A549 (cell line): ENCODE results near the gene RBM3. TPM values are rescaled to one million over a fixed set of nuclear protein-coding genes. Genes with fewer than 3 reads are reported as not detected.

Source experiments
- ATAC-seq, 2 experiments: fragments of 200-7000 bp in 1 of 2; fragments of >200 bp in 1 of 2; cut with Nextera tagmentation in 1 of 2; cut with Tn5 transposase in 1 of 2; 3 replicates each; pipeline versions ENCODE4 v1.8.0 to v1.9.1; 2018 to 2020; ENCODE audit warnings: mild to moderate bottlenecking in 1 of 2, moderate library complexity in 1 of 2
- CTCF ChIA-PET: fragments of 300-600 bp; sonication (Branson Sonifier 250); formaldehyde crosslinking; extraction: SDS; loops from one replicate; lab custom pipeline; 2021; ENCODE audit warnings: antibody characterized with exemption, inconsistent platforms; lab: Yijun Ruan, JAX
- POLR2A ChIA-PET: fragments of 350-600 bp; formaldehyde crosslinking; extraction: SDS; loops from one replicate; lab custom pipeline; 2021; ENCODE audit warnings: antibody characterized with exemption, inconsistent platforms; lab: Yijun Ruan, JAX
- DNase-seq, 2 experiments: peaks; one replicate each; pipeline versions ENCODE4 v3.0.0 to v3.0.0-alpha.2; 2011 to 2016; ENCODE audit warnings: low read depth in 1 of 2, low spot score in 1 of 2
- FAIRE-seq: peaks from 2 replicates; lab custom pipeline; 2011; peaks lifted over from hg19 to GRCh38; lab: Jason Lieb, UNC
- H3K27ac ChIP-seq, 2 experiments: fragments of >200 bp; sonication (Bioruptor Twin); formaldehyde crosslinking; 3 replicates each; pipeline ENCODE4 v1.5.1; 2016 to 2017
- H3K4me1 ChIP-seq: fragments of >200 bp; sonication (Bioruptor Twin); formaldehyde crosslinking; 3 replicates; pipeline ENCODE4 v1.6.1; 2016
- H3K4me2 ChIP-seq: fragments of >200 bp; sonication (Bioruptor Twin); formaldehyde crosslinking; 3 replicates; pipeline ENCODE4 v1.6.1; 2016
- H3K4me3 ChIP-seq: fragments of >200 bp; sonication (Bioruptor Twin); formaldehyde crosslinking; 3 replicates; pipeline ENCODE4 v1.5.1; 2016
- H3K9me3 ChIP-seq: fragments of >200 bp; sonication (Bioruptor Twin); formaldehyde crosslinking; 3 replicates; pipeline ENCODE4 v1.6.1; 2016
- BHLHE40 ChIP-seq: IDR thresholded peaks from 2 replicates; pipeline ENCODE4 v1.6.1; 2012; ENCODE audit warnings: low read depth, low read length, inconsistent platforms
- CBX8 ChIP-seq: fragments of 200-600 bp; sonication (generic); IDR thresholded peaks from 2 replicates; pipeline ENCODE4 v1.6.1; 2016
- CHD2 ChIP-seq: fragments of 150-350 bp; IDR thresholded peaks from 2 replicates; pipeline ENCODE4 v1.6.1; 2014; ENCODE audit warnings: low read length; ENCODE audit not compliant: partially characterized antibody
- ESRRA ChIP-seq: fragments of 150-350 bp; IDR thresholded peaks from 2 replicates; pipeline ENCODE4 v1.6.1; 2014; ENCODE audit warnings: mild to moderate bottlenecking, low read length, borderline replicate concordance
- FOSL2 ChIP-seq, 2 experiments: fragments of 450-650 bp in 1 of 2; fragments of >200 bp in 1 of 2; sonication (Bioruptor Twin) in 1 of 2; formaldehyde crosslinking; IDR thresholded peaks; 2 replicates each; pipeline versions ENCODE4 v1.5.0 to v1.6.1; 2016 to 2020; ENCODE audit warnings: mild to moderate bottlenecking in 1 of 2, moderate library complexity in 1 of 2
- FOXS1 ChIP-seq: fragments of 250-450 bp; sonication (Bioruptor Pico); IDR thresholded peaks from 2 replicates; pipeline ENCODE4 v1.5.0; 2020; ENCODE audit warnings: mild to moderate bottlenecking, moderate library complexity
- GATA3 ChIP-seq: IDR thresholded peaks from 2 replicates; pipeline ENCODE4 v1.6.1; 2012; ENCODE audit warnings: borderline replicate concordance
- HDAC2 ChIP-seq: fragments of 200-600 bp; sonication (generic); IDR thresholded peaks from 2 replicates; pipeline ENCODE4 v1.6.1; 2016
- HEYL ChIP-seq: fragments of 250-450 bp; sonication (Bioruptor Pico); IDR thresholded peaks from 2 replicates; pipeline ENCODE4 v1.8.0; 2021; ENCODE audit warnings: mild to moderate bottlenecking, moderate library complexity
- HOXA7 ChIP-seq: fragments of 250-450 bp; sonication (Bioruptor Pico); IDR thresholded peaks from 2 replicates; pipeline ENCODE4 v1.5.0; 2020; ENCODE audit warnings: mild to moderate bottlenecking, moderate library complexity
- HOXB13 ChIP-seq: fragments of 250-450 bp; sonication (Bioruptor Pico); IDR thresholded peaks from 2 replicates; pipeline ENCODE4 v1.5.0; 2020; ENCODE audit warnings: low read depth, mild to moderate bottlenecking, moderate library complexity
- JUN ChIP-seq, 2 experiments: fragments of >200 bp; sonication (Bioruptor Twin); formaldehyde crosslinking; IDR thresholded peaks; 2 replicates in 1 of 2; 3 replicates in 1 of 2; pipeline ENCODE4 v1.6.1; 2016 to 2017
- KDM1A ChIP-seq: fragments of 200-600 bp; sonication (generic); IDR thresholded peaks from 2 replicates; pipeline ENCODE4 v1.6.1; 2016; ENCODE audit warnings: low read depth, mild to moderate bottlenecking
- NFE2L2 ChIP-seq: fragments of 150-350 bp; conservative IDR thresholded peaks from 2 replicates; pipeline ENCODE4 v1.6.1; 2014; ENCODE audit warnings: low read length
- NR3C1 ChIP-seq: fragments of >200 bp; sonication (Bioruptor Twin); formaldehyde crosslinking; IDR thresholded peaks from 3 replicates; pipeline ENCODE4 v1.6.1; 2017
- RAD21 ChIP-seq, 2 experiments: fragments of >200 bp in 1 of 2; sonication (Bioruptor Twin) in 1 of 2; formaldehyde crosslinking in 1 of 2; IDR thresholded peaks in 1 of 2; conservative IDR thresholded peaks in 1 of 2; 2 replicates in 1 of 2; 3 replicates in 1 of 2; pipeline ENCODE4 v1.6.1; 2012 to 2018; ENCODE audit warnings: inconsistent platforms in 1 of 2
- RARB ChIP-seq: fragments of 250-450 bp; sonication (Bioruptor Pico); IDR thresholded peaks from 2 replicates; pipeline ENCODE4 v1.8.0; 2021; ENCODE audit warnings: mild to moderate bottlenecking, moderate library complexity
- RFX5 ChIP-seq: fragments of 450-650 bp; IDR thresholded peaks from 2 replicates; pipeline ENCODE4 v1.7.1; 2014; ENCODE audit warnings: antibody characterized with exemption, mild to moderate bottlenecking, moderate library complexity
- SREBF2 ChIP-seq: fragments of 450-650 bp; IDR thresholded peaks from 2 replicates; pipeline ENCODE4 v1.6.1; 2014; ENCODE audit warnings: mild to moderate bottlenecking, moderate library complexity
- ZC3H11A ChIP-seq: fragments of 450-650 bp; IDR thresholded peaks from 2 replicates; pipeline ENCODE4 v1.6.1; 2014; ENCODE audit warnings: antibody characterized with exemption, mild to moderate bottlenecking
- ZNF302 ChIP-seq: fragments of 250-450 bp; sonication (Bioruptor Pico); IDR thresholded peaks from 2 replicates; pipeline ENCODE4 v1.9.0; 2021; ENCODE audit warnings: inconsistent platforms, mild to moderate bottlenecking, moderate library complexity
- ZSCAN20 ChIP-seq: fragments of 250-450 bp; sonication (Bioruptor Pico); IDR thresholded peaks from 2 replicates; pipeline ENCODE4 v1.8.0; 2022; ENCODE audit warnings: mild to moderate bottlenecking, moderate library complexity
- WGBS: methylation state at CpG from one replicate; pipeline ENCODE4 v1.1.6; 2017; ENCODE audit errors: missing lambda C conversion rate; 5-methylcytosine and 5-hydroxymethylcytosine counted together
- polyA plus RNA-seq, 4 experiments: library from polyadenylated mRNA; depleted of rRNA in 3 of 4; stranded (reverse); fragments of >200 nt; fragmentation: RNase III in 1 of 4; extraction: RNeasy Plus Mini Kit Qiagen cat#74134 plus additional on column Dnase treatment in 1 of 4; gene quantifications; 2 replicates in 3 of 4; 3 replicates in 1 of 4; pipeline ENCODE4 v1.2.3, GENCODE V29; 2011 to 2017
- TF ChIP-seq, protein P1 (sequence below): fragments of 200-600 bp; sonication (generic); IDR thresholded peaks from 2 replicates; pipeline ENCODE4 v1.6.1; 2016; ENCODE audit warnings: antibody characterized with exemption, mild to moderate bottlenecking, moderate library complexity
- TF ChIP-seq, protein P2 (sequence below): fragments of 150-350 bp; IDR thresholded peaks from 2 replicates; pipeline ENCODE4 v1.6.1; 2014; ENCODE audit warnings: low read depth, mild to moderate bottlenecking, low read length

Gene RBM3
- polyA plus RNA-seq, 2 of the 4 experiments (the other 2 are of a cell fraction), result 337 to 353 TPM

DNA sequence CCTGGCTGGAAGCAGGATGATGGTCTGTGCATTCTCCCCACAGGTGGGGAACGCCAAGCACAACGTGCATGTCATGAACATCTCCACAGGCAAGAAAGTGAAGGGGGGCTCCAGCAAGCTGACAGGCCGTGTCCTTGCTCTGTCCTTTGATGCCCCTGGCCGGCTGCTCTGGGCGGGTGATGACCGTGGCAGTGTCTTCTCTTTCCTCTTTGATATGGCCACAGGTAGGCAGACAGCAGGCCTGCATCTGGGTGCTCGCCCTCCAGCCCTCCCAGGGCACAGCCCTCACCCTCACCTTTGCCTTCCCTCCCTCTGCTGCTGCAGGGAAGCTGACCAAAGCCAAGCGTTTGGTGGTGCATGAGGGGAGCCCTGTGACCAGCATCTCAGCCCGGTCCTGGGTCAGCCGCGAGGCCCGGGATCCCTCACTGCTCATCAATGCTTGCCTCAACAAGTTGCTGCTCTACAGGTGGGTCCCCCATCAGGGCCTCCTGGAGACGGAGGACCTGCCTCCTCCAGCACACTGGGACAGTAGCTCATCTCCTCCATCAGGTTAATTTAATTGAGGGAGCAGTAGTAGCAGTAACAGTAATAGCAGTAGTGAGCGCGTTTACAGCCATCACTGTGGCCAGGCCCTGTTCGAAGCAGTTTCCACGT is 27.6 kb downstream of the RBM3 start:
- Histone ChIP-seq H3K9me3 (no peaks in the 10 kb centered on the region), H3K4me3 (no peak overlapping the region), H3K4me1 (peaks cover 9% of the 10 kb centered on the region; the same call in 2 of the 3 replicates), H3K4me2 (no peak overlapping the region), H3K27ac (no peak overlapping the region)
- DNase-seq (no peak), ATAC-seq (no peak), FAIRE-seq (no peak)
- POLR2A ChIA-PET, result no interaction called here
- CTCF ChIA-PET, result no interaction called here
- TF ChIP-seq ZC3H11A (no peak), HEYL (CRISPR knock-in tag) (no peak), FOXS1 (CRISPR knock-in tag) (no peak), HDAC2 (no peak), ESRRA (no peak), CBX8 (no peak), NR3C1 (no peak)
- TF ChIP-seq, protein P1, sequence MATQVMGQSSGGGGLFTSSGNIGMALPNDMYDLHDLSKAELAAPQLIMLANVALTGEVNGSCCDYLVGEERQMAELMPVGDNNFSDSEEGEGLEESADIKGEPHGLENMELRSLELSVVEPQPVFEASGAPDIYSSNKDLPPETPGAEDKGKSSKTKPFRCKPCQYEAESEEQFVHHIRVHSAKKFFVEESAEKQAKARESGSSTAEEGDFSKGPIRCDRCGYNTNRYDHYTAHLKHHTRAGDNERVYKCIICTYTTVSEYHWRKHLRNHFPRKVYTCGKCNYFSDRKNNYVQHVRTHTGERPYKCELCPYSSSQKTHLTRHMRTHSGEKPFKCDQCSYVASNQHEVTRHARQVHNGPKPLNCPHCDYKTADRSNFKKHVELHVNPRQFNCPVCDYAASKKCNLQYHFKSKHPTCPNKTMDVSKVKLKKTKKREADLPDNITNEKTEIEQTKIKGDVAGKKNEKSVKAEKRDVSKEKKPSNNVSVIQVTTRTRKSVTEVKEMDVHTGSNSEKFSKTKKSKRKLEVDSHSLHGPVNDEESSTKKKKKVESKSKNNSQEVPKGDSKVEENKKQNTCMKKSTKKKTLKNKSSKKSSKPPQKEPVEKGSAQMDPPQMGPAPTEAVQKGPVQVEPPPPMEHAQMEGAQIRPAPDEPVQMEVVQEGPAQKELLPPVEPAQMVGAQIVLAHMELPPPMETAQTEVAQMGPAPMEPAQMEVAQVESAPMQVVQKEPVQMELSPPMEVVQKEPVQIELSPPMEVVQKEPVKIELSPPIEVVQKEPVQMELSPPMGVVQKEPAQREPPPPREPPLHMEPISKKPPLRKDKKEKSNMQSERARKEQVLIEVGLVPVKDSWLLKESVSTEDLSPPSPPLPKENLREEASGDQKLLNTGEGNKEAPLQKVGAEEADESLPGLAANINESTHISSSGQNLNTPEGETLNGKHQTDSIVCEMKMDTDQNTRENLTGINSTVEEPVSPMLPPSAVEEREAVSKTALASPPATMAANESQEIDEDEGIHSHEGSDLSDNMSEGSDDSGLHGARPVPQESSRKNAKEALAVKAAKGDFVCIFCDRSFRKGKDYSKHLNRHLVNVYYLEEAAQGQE, result no peak
- 78% methylated on average over 9 of the region's 17 CpGs for WGBS

DNA sequence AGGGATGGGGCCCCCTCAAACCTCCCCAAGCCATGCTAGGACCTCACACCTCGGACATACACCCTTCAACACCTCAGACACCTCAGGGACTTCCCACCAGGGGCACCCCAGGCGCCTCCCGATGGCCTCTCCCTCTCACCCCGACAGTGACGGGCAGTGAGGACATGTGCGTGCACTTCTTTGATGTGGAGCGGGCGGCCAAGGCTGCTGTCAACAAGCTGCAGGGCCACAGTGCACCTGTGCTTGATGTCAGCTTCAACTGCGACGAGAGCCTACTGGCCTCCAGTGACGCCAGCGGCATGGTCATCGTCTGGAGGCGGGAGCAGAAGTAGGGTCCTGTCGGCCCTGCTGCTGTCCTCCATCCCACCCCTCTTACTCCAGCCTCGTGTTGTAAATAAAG is 30.4 kb downstream of the RBM3 start:
- WGBS, result 74% methylated on average over 3 of the region's 16 CpGs
- Histone ChIP-seq H3K9me3 (no peaks in the 10 kb centered on the region), H3K4me2 (no peak overlapping the region), H3K4me1 (no peaks in the 10 kb centered on the region), H3K27ac (no peak overlapping the region), H3K4me3 (no peak overlapping the region)
- CTCF ChIA-PET, result interaction anchor here (0.6 to 1.2 kb wide), 3 partner anchors 10 to 342 kb away, joined by 3 to 4 read pairs (median 3); no protein-coding TSS in a partner anchor
- ATAC-seq, result no peak
- POLR2A ChIA-PET, result no interaction called here
- TF ChIP-seq FOXS1 (CRISPR knock-in tag), result no peak
- no peak for TF ChIP-seq JUN (IDR thresholded peaks at IDR 0.05)
- TF ChIP-seq RARB (CRISPR knock-in tag), result no peak
- TF ChIP-seq RAD21 (conservative IDR thresholded peaks at IDR 0.05 in 1 of 2, IDR thresholded peaks at IDR 0.05 in 1 of 2), result no peak
- TF ChIP-seq NFE2L2, result no peak
- TF ChIP-seq RFX5, result no peak
- no peak for TF ChIP-seq HOXB13
- TF ChIP-seq ZNF302 (CRISPR knock-in tag), result no peak
- TF ChIP-seq FOSL2 (IDR thresholded peaks at IDR 0.05), result no peak
- no peak for TF ChIP-seq FOSL2 (CRISPR knock-in tag; IDR thresholded peaks at IDR 0.05)
- no peak for TF ChIP-seq ZSCAN20 (CRISPR knock-in tag)
- TF ChIP-seq, protein P2, sequence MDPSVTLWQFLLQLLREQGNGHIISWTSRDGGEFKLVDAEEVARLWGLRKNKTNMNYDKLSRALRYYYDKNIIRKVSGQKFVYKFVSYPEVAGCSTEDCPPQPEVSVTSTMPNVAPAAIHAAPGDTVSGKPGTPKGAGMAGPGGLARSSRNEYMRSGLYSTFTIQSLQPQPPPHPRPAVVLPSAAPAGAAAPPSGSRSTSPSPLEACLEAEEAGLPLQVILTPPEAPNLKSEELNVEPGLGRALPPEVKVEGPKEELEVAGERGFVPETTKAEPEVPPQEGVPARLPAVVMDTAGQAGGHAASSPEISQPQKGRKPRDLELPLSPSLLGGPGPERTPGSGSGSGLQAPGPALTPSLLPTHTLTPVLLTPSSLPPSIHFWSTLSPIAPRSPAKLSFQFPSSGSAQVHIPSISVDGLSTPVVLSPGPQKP, result no peak
- TF ChIP-seq CHD2, result no peak
- no peak for TF ChIP-seq HOXA7
- no peak for TF ChIP-seq BHLHE40
- no peak for TF ChIP-seq GATA3
- TF ChIP-seq KDM1A, result no peak
- TF ChIP-seq, protein P1, result no peak
- no peak for TF ChIP-seq SREBF2
- TF ChIP-seq ESRRA, result no peak
- TF ChIP-seq, all 56 proteins: peak for 0
- FAIRE-seq, result no peak
- no peak for DNase-seq
